ENCODE data around the gene CCDC187.
"Not testable (repeated sequence)": the region's sequence is repeated elsewhere in the genome, so short reads cannot be mapped to it uniquely, and the experiment has no call there.

CCDC187 gene

DNA sequence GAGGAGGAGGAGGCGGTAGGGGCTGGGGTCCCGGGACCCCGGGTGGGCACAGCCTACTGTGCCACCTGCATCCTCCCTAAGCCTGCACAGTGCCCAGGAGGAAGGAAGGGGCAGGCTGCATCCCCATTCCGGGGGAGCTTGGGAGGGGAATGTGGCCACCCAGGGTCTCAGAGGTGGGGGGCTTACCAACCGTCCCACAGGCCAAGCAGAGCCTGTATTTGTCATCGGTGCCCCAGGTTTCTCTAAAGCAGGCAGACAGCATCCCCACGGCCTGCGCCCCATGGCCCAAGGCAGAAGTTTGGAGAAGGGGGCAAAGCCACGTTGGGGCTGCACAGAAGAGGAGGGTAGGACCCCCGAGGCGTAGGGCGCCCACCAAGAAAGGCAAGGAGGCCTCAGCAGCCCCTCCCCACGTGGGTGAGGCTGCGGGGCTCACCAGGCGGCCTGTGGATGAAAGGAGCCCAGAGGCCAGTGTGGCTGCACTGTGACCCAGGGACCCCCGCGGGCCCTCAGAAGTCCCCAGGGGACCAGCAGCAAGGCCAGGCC, 22.9 kb upstream of the CCDC187 start:
- DNase-seq, result no peak

DNA sequence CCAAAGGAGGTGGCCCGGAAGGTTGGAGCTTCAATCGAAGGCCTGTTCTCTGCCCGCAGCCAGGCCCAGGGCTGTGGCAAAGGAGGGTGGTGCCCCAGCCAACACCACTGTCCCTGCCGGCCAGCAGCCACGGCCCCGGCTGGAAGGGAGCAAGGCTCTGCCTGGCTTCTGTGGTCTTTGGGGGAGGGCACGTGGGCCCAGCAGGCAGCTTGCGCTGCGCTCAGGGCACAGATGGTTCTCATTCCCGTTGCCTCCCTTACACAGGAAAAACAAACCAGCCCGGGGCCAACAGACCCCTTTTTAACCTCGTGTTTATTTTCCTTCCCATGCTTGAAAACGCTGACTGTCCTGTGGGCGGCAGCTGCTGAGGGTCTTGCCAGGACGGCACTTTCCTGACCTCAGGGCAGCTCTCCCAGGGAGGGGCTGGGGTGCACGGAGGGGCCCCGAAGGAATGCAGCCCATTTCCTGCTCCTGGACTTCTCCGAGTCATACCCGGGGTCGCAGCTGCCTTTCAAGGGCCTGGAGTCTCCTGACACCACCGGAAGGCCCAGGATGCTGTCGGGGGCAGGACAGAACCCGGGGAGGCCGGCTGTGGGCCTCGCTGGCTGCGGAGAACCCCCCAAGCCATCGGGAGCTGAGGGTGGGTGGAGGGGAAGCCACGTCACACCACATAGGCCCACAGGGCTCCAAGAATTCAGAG, 22.3 kb upstream of the CCDC187 start:
- no peak for DNase-seq

DNA sequence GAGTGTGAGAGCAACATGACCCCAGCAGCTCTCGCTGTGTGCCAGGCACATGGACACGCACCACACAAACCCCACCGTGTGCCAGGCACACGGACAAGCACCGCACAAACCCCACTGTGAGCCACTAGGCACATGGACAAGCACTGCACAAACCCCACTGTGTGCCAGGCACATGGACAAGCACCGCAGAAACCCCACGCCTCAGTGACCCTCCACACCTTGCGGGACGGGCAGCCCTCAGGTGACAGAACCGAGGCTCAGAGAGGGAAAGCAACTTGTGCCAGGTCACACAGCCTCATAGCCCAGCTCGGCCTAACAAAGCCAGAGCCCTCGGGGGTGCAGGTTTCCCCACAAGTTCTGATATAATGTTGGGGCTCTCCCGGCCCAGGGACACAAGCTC, 21.5 kb upstream of the CCDC187 start:
- no peak for DNase-seq

DNA sequence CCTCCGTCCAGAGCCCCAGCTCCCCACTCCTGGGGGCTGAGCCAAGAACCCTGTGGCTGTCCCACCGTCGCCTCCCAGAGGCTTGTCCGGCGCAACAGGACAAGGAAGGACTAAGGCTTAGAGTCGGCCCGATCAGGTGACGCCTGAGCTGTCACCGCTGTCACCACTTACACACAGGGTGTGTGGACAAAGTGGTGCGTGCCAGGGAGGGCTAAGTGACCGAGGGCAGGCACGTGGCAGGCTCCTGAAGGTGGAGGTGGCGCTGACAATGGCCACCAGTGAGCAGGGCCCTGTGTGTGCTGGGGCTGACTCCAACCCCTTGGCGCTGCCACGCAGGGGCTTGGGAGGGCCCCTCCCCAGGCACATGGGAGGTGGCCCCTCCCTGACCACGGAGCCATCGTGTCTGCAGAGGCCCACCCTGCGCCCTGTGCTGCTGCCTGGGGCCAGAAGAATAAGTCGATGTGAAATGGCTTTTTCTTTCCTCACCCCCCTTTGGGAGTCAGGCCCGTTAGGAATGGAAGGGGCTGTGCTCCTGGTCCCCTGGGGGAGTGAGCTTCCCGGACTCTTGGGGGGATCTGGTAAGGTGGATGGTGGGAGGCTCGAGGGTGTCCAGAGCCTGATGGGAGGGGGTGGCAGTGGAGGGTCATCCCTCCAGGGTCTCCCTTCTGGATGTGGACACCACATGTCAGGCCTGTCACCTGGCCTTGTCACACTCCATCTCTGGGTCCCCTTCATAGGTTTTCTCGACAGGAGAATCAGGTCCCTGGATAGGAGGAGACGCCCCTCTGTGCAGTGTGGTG, 20.8 kb upstream of the CCDC187 start:
- DNase-seq, result no peak

DNA sequence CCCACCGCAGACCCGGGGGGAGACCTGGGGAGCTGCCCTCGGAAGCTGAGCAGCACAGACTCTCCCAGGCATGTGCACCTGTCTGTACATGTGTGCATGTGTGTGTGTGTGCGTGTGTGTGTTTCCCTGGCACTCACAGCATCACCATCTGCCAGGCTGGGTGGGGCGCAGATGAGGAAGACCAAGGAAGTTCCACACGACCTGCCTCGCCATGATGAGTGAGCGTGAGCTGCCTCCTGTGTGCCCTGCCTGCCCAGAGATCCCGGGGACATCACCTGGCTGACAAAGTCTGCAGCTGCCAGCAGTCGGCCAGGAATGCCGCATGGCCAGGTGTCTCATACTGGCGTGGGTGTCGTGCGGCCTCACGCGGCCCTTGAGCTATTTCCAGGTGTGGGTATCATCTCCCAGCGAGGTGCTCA, 19.5 kb upstream of the CCDC187 start:
- no peak for DNase-seq

DNA sequence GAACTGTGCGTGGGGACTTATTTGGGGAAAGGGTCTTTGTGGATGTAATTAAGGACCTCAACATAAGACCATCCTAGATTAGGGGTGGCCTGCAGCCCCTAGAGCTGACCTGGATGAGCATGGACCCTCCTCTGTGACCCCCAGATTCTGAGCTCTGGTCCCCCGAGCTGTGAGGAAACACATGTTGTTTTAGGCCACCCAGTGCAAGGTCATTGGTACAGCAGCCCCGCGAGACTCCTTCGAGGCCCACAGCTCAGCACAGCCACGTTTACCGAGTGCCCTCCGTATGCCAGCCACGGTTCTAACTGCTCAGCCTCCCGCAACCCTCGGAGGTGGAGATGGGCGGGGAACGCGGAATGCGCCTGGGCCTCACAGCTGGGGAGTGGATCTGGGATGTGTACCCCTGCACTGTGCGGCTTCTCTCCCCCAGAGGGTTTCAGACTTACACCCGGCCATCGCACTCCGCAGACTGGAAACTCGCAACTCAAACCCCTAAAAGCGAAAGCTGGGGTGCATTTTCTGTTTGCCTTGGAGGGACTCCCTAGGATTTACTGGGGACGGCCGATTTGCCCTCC, 18.9 kb upstream of the CCDC187 start:
- DNase-seq, result no peak

DNA sequence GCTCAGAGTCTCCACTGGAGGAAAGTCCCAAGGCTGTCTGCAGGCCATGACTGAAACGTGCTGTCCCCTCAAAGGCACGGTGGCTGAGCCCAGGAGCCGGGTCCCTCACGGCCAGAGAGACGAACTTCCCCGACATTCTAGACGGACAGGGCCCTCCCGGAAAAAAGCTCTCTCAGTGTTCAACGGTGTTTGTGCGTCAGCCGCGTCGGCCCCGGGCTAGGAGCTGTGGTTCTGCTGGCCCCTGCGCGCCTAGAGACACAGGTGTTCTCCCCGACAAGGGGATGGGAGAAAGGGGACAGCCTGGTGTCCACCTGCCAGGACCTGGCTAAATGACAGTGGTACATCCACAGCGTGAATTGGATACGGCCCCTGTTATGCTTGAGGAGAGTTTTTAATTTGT, 17.7 kb upstream of the CCDC187 start:
- no peak for DNase-seq

DNA sequence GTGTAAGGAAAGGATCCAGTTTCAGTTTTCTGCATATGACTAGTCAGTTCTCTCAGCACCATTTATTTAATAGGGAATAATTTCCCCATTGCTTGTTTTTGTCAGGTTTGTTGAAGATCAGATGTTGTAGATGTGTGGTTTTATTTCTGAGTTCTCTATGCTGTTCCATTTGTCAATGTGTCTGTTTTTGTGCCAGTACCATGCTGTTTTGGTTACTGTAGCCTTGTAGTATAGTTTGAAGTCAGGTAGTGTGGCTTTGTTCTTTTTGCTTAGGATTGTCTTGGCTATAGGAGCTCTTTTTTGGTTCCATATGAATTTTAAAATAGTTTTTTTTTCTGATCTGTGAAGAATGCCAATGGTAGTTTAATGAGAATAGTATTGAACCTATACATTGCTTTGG, 17.1 kb upstream of the CCDC187 start:
- DNase-seq, result not testable (repeated sequence)

DNA sequence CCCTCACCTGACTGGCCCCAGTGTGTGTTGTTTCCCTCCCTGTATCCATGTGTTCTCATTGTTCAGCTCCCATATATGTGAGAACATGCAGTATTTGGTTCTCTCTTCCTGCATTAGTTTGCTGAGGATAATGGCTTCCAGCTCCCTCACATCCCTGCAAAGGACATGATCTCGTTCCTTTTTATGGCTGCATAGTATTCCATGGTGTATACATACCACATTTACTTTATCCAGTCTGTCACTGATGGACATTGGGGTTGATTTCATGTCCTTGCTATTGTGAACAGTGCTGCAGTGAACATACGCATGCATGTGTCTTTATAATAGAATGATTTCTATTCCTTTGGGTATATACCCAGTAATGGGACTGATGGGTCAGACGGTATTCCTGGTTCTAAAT, 16.1 kb upstream of the CCDC187 start:
- DNase-seq, result not testable (repeated sequence)

DNA sequence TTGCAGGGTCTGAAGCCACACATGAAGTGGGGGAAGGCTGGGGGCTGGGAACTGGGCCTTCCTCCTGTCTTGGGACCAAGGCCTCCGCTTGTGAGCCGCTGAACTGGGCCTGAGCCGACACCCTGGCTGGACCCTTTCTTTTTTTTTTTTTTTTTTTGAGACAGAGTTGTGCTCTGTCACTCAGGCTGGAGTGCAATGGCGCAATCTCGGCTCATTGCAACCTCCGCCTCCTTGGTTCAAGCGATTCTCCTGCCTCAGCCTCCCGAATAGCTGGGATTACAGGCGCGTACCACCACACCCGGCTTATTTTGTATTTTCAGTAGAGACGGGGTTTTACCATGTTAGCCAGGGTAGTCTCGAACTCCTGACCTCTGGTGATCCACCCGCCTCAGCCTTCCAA, 15.3 kb upstream of the CCDC187 start:
- DNase-seq, result not testable (repeated sequence)

DNA sequence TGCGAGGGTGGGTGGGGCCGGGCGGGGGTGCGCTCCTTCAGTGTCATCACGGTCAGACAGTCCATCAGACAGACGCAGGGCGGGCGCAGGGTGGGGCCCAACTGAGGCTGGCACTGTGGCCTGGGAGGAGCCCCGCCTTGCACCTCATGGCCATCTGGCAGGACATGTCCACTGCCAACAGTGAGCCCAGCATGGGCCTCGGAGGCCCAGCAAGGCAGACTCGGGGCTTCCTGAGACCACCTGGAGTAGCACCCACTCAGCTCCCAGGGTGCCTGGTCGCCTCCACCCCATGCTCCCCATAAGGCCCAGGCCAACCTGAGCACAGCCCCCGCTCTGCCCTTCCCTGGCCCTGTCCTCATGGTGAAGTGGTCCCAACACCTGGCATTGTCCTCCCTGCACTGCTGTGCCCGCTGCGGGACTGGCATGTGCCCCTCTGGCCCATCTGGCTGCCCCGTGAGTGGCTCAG, 14.9 kb upstream of the CCDC187 start:
- no peak for DNase-seq

DNA sequence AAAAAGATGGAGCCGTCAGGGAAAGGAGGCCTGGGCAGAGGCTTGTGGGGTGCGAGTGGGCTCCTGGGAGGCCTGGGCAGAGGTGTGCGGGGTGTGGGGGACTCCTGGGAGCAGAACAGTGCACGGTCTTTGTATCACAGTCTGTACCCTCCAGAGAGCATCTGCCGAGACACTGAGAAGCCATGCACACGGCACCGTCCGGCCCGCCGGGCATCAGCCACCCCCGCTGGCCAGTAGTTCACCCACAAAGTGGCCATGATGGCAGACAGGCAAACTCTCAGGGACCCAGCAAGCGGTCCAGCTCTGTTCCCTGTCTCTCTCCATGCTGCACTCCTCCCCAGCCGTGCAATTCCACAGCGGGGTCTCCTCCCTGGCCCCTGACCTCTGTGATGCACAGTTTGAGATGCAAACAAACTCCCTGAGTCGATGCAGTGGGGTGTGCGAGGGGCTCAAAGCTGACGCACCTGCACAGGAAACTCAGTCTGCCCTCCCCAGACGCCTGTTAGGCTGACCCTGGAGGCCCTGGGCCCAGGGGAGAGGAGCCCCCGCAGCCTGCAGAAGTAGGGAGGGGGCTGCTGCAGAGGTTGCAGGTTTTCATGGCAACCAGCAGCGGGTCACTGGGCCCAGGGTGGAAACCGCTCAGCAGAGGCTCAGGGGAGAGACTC, 14.3 kb upstream of the CCDC187 start:
- DNase-seq, result no peak

DNA sequence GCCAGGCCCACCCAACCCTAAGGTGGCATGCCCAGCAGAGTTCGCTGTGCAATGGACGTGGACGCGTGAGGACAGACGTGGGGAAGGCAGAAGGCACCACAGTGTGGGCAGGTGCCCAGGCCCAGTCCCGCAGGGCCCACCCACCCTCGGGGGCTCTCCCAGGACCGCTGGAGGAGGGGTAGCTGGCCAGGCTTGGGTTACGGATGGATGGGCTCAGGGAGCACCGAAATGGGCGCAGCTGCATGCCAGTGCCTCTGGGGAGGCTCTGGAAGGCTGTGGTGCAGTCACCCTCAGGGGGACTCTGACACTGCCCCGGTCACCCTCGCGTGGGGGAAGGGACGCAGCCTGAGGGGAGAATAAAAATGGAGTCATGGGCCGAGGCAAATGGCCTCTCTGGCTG, 13.8 kb upstream of the CCDC187 start:
- DNase-seq, result no peak

DNA sequence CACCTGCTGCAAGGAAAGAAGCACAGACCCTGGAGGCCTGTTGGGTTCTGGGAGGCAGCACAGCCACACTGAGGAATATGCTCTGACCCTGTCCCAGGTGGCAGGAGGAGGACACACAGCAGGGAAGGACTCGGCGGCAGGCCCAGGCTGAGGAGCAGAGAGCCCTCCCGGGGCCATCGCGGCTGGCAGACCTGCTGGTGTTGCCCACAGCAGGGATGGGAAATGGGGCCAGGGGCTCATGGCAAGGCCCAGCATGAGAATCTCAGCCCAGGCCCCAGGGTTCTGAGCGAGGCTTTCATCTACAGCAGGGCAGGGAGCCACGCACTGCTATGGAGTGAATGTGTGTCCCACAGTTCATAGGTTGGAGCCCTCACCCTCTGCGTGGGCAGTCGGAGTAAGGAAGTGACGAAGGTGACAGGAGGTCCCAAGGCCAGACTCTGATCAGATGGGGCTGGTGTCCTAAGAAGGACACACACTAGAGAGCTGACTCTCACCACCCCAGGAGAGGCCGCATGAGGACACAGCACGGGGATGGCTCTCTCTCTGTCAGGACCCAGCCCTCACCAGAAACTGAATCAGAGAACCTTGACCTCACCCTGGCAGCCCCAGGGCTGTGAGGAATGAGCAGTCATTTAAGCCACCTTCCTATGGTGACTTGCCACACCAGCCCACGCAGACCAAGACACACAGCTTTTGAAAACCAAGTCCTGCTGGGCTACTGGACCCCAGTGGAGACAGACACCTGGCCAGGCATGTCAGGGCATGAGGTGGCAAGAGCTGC, 13.2 kb upstream of the CCDC187 start:
- DNase-seq, result no peak

DNA sequence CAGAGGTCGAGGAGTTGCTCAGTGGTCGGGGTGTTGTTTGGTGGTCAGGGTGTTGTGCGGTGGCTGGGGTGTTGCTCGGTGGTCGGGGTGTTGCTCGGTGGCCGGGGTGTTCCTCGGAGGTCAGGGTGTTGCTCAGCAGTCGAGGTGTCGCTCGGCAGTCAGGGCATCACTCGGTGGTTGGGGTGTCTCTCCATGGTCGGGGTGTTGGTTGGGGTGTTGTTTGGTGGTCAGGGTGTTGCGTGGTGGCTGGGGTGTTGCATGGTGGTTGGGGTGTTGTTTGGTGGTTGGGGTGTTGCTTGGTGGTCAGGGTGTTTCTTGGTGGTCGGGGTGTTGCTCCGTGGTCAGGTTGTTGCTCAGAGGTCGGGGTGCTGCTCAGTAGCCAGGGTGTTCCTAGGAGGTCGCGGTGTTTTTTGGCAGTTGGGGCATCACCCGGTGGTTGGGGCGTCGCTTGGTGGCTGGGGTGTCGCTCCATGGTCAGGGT, 12.4 kb upstream of the CCDC187 start:
- DNase-seq, result peak; percentile 29

DNA sequence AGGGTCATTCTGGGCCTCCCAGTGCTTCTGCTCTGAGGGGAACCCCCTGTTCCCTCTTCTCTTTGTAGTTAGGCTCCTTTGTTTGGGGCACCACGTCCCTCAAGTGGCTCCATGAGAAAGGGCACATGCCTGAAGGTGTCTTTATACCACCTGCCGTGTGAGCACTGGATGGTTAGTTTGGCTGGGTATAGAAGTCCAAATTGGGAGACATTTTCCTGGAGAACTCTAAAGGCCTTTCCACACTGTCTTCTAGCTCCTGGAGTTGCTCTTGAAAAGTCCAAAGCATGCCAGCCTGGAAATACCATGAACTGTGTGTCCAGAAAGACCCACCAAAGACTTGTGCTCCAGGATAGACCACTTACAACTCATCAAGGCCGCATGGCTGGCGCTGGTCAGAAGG, 11.1 kb upstream of the CCDC187 start:
- no peak for DNase-seq

DNA sequence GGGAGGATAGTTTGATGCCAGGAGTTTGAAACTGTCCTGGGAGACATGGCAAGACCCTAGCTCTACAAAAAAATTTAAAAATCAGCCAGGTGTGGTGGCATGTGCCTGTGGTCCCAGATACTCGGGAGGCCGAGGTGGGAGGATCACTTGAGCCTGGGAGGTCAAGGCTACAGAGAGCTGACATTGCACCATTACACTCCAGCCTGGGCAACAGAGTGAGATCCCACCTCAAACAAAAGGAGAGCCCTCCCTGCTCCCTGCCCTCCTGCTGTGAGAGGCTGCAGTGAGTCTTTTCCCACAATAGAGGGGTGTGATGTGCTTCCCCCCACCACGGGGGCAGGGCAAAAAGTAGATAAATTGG, 10.1 kb upstream of the CCDC187 start:
- DNase-seq, result no peak

DNA sequence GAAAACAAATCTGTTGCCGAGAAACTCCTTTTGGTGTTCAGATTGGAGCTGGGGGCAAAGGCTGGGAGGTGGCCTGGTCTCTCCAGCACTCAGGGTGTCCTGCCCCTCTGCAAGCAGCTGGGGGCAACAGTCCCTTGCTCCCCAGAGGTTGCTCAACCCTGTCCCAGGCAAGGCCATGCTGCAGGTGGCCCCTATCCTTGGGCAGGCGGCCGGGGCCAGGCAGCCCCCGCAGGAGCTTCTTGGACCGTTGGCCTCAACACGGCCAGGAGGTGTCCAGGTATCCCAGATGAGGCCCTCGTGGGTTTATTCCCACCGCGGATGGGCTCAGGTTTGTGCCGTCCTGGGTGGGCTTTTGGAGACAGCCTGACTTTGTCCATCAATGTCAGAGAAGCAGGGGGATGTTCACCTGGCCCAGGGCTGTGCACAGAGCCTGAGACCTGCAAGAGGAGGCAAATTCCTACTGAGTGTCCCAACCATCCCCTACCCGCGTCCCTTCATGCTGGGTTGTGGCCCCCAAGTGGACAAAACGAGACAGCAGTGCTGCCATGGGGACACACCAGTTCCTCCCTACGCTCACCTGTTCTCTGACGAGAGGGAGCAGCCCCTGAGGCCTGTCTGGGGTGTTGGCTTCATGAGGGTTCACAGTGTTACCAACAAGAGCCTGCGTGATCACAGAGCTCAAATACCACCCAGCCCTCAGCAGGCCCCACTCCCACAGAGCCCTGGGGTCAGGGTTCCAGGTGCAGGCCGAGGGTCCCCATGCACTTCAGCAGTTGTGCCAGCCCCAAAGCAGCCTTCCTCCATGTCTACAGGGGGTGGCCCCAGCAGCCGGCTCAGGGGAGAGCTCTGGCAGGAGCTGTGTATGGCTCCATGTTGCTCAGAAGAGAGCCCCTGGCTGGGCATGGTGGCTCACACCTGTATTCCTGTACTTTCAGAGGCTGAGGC, 9.5 kb upstream of the CCDC187 start:
- no peak for DNase-seq

DNA sequence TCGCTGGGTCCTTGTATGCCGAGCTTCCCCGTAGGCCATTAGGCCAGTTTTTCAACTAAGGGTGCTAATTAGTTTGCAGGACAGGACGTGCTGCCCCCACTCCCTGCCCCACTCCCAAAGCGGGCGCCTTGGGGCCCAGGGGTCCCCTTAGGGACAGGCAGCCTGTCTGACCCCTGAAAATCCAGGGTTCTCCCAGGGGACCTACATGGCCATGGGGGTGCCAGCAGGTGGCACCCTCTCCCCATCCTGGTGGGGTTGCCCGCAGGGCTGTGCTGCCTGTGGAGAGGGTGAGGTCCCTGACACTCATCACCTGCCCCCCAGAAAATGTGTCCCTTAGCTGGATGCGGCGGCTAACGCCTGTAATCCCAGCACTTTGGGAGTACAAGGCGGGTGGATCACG, 8.5 kb upstream of the CCDC187 start:
- peak; percentile 62 for DNase-seq

DNA sequence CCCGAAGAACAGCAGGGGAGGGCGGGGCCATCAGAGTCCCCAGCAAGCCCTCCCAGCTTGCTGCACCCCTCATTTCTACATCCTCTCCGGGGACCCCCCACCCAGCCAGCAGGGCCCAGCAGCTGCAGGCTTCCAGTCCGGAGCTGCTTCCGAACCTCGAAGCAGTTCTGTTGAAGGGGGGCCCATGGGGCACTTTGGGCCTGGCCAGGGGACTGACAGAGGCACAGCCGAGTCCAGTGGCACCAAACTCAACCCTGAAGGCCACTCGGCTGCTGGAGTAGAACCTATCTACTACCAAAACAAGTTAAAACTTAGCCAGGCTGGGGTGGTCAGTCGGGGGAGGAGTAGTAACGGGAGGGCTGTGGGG, 8.1 kb upstream of the CCDC187 start:
- DNase-seq, result no peak

Measured in stimulated activated CD8-positive, alpha-beta memory T cell treated with anti-CD3 and anti-CD28 coated beads, Interleukin-4, amount 100 ng/mL, for 48 hours (primary cell).